ENCODE data around the gene GNPTAB.
"Not testable (repeated sequence)": the region's sequence is repeated elsewhere in the genome, so short reads cannot be mapped to it uniquely, and the experiment has no call there.

The GNPTAB gene

DNA sequence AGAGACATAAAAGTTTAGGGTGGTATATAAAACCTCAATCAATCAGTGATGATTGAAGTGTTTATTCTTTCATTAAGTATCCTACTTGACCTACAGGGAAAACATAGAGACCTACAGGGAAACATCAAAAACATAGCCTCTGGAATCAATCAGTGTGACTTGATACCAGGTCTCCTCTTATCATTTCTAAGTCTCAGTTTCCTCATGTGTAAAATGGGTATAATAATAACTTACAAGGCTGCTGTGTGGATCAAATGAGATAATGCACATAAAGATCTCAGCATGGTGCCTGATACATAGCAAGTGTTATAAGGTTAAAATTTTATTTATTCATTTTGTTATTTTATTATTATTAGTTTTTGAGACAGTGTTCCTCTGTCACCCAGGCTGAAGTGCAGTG lies 22.2 kb upstream of the GNPTAB start:
- DNase-seq (ENCODE audit: low read depth): no peak

DNA sequence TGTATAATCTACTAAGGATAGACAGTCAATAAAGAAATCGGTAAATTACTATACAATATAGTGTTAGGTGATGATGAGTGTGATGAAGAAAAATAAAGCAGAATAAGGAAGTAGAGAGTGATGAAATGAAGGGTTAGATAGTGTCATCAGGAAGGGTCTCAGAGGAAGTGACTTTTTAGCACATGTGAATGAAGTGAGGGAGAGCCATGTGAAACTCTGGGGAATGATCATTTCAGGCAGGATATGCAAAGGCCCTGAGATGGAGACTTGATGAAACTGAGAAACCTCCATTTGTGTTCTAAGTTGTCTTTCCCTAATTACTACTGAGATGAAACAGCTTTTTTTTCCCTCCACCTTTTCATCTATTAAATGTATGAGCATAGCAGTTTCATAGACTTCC lies 19.4 kb upstream of the GNPTAB start:
- DNase-seq (ENCODE audit: low read depth): no peak

DNA sequence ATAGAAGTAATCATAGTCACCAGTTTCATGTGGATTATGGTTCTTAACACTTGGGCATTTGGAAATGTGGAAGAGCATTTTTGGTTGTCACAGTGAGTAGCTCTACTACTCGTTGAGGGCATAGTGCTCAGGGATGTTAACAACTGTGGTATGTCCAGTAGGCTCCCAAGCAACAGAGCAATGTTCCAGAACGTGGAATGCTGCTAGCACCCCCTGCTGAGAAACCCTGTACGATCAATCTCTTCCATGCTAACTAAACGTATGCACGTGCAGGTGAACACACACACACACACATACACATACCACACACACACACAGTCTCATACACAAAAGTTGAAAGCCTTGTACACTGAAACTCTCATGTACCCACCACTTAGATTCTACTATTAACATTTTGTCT lies 16.6 kb upstream of the GNPTAB start:
- no peak for DNase-seq (ENCODE audit: low read depth)

DNA sequence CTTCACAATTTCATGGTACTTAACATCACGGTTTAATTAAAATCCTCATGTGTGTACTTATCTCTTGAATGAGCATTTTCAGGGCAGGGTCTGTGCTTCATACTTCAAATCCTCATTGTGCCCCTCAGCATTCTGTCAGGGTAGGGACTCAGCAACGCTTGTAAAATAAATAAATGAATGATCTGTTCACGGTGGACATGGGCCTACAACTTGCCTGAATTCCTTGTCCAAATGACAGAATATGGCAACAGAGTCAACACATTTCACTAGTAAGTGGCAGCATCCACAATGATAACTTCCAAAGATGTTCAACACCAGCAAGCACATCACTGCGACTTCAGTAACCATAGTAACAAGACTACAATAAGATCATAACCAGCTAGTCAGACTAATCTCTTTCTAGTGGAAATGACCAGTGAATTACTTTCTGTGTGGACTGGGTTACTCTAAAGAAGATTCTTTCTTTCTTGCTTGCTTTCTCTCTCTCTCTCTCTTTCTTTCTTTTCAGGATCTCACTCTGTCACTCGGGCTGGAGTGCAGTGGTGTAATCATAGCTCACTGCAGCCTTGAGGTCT lies 14.5 kb upstream of the GNPTAB start:
- no peak for DNase-seq (ENCODE audit: low read depth)

DNA sequence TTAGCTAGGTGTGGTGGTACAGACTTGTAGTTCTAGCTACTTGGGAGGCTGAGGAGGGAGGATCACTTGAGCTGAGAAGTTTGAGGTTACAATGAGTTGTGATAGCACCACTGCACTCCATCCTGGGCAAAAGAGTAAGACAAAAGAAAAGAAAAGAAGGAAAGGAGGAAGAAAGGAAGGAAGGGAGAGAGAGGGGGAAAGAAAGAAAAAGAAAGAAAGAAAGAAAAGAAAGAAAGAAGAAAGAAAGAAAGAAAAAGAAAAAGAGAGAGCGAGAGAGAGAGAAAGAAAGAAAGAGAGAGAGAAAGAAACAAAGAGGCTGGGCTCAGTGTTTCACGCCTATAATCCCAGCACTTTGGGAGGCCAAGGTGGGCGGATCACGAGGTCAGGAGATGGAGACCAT lies 10.3 kb upstream of the GNPTAB start:
- no peak for DNase-seq (ENCODE audit: low read depth)

DNA sequence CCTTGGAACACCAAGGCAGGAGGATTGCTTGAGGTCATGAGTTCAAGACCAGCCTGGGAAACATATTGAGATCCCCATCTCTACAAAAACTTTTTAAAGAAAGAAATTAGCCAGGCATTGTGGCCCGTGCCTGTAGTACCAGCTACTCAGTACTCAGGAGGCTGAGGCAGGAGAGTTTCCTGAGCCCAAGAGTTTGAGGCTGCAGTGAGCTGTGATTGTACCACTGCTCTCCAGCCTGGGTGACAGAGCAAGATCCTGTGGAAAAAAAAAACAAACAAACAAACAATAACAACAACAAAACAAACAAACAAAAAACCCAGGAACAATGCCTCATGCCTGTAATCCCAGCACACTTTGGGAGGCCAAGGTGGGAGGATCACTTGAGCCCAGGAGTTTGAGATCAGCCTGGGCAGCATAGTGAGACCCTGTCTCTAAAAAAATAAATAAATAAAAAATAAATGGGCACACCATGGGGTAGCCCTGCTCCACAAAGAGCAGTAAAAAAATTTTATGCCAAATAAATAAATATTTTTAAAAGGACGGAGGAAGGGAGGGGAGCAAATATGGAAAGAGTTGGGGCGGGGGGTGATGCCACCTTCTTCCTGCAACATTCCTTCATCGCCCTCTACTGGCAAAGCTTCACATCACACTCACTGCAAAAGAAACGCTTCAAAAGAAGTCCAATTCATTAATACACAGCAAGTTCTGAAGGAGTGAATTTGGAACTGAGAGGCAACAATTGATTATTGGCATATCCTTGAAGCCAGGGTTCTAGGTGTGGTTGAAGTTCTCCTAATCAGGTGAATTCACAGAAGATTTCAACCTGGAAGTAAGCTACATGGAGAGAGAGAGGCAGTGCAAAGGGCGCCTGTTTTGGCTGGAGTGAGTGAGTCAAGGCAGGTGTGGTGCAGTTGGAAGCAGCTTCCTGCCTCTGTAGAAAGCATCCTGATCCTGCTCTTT lies 8.8 kb upstream of the GNPTAB start:
- peak; percentile 43 for DNase-seq (ENCODE audit: low read depth)

DNA sequence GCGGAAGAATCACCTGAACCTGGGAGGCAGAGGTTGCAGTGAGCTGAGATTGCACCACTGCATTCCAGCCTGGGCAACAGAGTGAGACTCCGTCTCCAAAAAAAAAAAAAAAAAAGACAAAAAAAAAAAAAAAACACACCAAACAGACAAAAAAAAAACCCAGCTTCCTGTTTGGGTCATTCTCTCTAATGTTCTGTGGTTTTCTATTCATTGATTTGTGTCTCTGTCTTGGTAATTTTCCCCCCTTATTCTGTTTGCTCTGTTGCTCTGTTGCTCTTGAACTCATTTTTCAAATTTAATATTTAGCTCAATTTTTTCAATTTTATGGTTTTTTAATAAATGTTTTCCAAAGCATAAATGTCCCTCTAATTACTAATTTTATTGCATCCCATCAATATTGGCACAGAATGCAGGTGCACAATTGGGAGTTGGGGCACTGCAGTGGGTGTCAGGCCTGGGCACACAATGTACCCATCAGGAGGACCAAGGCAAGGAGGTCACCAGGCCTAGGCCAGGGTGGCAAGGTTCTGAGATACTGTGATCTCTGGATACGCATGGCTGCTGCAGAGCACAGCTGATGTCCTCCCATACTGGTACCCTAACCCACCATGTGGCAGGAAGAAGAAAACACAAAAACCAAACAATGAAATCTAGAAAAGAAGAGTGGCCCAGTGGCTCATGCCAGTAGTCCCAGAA lies 8.0 kb upstream of the GNPTAB start:
- DNase-seq (ENCODE audit: low read depth): no peak

DNA sequence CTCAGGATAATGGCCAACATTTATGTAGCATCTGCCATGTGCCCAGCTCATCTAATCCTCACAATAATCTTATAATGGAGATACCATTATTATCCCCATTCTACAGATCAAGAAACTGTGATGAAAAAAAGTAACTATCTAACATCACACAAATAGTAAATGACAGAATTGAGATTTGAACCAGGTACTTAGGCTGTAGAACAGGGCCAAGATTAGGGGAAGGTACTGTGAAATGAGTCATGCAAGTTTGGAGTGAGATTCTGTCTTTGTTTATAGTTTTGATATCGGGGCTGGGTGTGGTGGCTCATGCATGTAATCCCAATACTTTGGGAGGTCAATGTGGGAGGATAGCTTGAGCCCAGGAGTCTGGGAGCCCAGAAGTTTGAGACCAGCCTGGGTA lies 1.3 kb upstream of the GNPTAB start:
- DNase-seq (ENCODE audit: low read depth): no peak

DNA sequence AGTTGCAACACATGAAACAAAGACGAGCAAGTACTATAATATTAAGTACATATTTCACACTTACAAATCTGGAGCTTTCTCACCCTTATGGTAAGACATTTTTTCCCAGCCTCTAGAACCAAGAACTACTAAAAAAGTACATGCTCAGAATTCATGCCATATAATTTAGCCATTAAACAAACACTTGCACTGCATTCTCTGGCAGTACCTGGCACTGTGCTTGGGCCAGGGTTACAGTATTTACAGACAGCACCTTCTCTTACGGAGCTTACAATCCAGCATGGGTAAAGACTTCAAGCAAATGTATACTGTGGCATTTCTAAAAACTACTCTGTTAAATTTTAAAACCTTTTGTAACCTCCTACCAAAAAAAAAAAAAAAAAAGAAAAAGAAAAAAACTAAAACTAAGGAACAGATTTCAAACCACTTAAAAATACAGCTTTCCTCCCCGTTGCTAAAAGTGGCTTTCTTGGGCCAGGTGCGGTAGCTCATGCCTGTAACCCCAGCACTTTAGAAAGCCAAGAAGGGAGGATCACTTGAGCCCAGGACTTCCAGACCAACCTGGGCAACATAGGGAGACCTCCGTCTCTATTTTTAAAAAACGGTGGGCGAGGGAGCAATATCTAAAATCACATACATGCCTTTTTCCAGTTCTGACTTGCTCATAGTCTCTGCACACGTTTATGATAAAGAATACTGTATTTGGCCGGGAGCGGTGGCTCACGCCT lies 956 bp downstream of the GNPTAB start:
- DNase-seq (ENCODE audit: low read depth): no peak

DNA sequence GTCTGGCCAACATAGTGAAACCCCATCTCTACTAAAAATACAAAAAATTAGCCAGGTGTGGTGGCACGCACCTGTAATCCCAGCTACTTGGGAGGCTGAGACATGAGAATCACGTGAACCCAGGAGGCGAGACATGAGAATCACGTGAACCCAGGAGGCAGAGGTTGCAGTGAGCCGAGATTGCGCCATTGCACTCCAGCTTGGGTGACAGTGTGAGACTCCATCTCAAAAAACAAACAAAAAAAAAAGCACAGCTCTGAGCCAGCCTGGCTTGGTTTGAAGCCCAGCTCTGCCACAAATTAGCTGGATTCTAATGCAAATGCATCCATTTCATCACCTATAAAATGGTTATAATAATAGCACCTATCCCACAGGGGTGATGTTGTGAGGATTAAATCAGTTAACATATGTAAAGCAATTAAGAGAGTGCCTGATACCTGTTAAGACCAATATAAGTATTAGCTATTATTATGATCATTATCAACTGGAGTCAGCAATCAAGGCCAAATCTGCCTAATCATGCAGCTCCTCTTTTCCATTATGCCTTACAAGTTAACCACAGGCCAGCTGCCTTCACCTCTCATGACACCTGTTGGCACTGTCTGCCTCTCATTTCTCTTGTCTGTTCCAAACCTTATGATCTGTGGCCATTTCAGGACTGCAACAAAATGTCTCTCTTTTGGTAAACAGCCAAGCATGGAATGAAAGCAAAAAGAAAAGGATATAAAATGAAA lies 2.1 kb downstream of the GNPTAB start:
- DNase-seq (ENCODE audit: low read depth): no peak

DNA sequence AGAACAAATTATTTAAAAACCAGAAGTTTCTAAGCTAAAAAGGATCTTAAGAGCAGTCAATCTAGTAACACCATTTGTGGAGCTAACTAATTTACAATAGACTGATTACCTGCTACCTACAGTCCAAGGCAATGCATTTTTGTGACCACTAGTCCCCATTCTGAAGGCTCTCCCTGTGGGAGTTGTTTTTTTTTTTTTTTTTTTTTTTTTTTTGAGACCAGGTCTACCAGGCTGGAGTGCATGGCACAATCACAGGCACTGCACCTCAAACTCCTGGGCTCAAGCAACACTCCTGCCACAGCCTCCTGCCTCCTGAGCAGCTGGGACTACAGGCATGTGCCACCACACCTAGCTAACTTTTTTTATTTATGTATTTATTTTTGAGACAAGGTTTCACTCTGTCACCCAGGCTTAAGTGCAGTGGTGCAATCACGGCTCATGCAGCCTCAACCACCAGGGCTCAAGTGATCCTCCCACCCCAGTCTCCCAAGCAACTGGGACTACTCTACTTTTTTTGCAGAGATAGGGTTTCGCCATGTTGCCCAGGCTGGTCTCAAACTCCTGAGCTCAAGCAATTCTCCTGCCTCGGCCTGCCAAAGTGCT lies 3.9 kb downstream of the GNPTAB start:
- no peak for DNase-seq (ENCODE audit: low read depth)

DNA sequence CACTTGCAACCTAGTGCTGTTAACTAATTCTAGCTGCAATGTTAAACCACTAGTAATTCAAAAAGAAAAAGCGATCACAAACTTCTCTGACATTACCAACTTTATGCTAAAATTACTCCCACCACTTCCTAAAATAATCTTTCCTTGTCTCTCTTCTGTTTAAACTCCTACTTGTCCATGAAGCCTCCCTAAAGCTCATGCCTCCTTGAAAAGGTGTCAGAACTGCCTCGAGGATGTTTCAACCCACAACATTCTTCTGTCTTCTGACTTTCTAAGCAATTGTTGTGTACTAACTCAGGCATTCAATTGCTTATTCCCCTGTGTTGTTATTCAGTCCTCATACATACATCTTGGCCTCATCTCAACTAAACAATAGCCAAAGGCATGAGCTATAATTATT lies 5.9 kb downstream of the GNPTAB start:
- DNase-seq (ENCODE audit: low read depth): no peak

DNA sequence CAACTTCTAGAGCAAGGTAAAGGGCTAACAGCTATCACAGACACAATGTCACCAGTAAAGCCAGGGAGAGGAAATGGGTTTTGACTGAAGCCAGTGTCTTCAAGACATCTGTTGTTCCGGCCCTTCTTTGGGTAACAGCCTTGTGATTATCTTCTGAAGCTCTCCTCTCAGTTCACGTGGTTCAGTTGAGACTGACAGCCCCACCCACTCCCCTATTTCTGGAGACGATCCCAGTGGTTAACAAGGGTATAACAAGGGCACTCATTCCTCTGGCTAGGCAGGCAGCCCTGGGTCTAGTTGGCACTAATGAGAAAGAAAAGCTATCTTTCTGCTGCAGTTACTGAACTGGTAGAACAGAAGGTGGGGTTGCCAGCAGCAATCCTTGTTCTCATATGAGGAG lies 6.9 kb downstream of the GNPTAB start:
- DNase-seq (ENCODE audit: low read depth): peak; percentile 49

DNA sequence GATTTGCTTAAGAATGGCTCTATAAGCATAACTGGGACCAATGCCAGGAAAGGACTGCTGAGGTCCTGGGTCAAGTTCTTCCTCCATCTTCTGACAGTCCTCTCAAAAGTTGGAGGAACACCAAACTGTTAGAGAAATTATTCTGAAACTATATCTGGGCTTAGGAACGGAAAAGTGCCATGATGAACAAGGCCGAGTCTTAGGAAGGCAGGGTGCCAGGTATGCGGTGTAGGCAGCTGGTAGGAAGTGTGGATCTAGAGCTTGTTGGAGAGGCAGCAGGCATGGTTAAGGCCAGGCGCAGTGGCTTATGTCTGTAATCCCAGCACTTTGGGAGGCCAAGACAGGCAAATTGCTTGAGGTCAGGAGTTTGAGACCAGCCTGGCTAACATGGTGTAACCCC lies 7.7 kb downstream of the GNPTAB start:
- no peak for DNase-seq (ENCODE audit: low read depth)

DNA sequence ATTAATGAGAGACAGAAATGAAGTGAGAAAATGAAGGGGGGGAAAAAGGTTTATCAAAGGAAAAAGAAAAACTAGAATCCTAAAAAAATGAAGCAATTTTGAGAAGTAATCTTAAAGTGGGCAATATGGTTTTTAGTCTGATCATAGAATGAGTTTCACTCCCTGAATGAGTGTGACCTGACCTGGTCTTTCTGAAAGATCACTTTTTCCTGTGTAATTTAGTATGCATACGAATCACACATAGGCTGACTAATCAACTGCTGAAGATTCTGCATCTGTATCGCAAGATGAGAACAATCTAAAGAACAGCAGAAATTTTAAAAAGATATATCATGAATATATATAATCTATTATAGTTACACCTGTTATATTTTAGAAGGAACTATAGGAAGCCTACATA lies 11.3 kb downstream of the GNPTAB start:
- DNase-seq (ENCODE audit: low read depth): no peak

DNA sequence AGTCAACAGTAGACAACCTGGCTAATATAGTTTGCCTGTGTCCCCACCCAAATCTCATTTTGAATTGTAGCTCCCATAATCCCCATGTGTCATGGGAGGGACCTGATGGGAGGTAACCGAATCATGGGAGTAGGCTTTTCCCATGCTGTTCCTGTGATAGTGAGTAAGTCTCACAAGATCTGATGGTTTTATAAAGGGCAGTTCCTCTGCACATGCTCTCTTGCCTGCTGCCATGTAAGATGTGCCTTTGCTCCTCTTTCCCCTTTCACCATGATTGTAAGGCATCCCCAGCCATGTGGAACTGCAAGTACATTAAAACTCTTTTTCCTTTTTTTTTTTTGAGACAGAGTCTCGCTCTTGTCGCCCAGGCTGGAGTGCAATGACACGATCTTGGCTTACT lies 12.1 kb downstream of the GNPTAB start:
- not testable (repeated sequence) for DNase-seq (ENCODE audit: low read depth)

DNA sequence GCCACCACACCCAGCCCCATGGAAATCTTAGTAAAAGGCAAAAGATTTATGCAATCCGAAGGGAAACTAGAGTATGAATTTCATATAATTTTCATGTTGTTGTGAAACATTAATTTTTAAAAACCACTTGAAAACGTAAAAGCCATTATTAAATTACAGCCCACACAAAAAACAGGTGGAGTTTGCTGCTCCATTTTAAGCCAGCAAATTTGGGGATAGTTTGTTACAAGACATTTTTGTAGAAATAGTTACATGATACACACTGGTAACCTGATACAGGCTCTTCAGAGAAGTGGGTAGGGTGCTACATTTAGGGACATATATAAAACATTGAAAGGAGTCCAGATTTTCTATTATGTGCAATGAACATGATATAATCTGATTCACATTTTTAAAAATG lies 17.6 kb downstream of the GNPTAB start:
- DNase-seq (ENCODE audit: low read depth): no peak

DNA sequence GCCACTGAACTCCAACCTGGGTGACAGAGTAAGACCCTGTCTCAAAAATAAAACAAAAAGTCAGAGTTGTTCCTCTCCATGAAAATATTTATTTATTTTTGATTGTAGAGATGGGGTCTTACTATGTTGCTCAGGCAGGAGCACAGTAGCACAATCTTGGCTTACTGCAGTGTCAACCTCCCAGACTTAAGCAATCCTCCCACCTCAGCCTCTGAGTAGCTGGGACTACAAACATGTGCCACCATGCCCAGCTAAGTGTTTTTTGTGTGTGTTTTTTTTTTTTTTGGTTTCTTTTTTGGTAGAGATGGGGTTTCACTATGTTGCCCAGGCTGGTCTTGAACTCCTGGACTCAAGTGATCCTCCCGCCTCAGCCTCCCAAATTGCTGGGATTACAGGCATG lies 18.0 kb downstream of the GNPTAB start:
- not testable (repeated sequence) for DNase-seq (ENCODE audit: low read depth)

DNA sequence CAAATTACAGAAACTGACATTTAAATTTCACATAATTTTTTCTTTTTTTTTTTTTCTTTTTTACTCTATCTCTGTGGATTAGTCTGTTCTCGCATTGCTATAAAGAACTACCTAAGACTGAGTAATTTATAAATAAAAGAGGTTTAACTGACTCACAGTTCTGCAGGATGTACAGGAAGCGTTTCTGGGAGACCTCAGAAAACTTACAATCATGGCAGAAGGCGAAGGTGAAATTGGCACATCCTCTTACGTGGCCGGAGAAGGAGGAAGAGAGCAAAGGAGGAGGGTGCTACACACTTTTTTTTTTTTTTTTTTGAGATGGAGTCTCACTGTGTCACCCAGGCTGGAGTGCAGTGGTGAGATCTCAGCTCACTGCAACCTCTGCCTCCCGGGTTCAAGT lies 19.4 kb downstream of the GNPTAB start:
- not testable (repeated sequence) for DNase-seq (ENCODE audit: low read depth)

DNA sequence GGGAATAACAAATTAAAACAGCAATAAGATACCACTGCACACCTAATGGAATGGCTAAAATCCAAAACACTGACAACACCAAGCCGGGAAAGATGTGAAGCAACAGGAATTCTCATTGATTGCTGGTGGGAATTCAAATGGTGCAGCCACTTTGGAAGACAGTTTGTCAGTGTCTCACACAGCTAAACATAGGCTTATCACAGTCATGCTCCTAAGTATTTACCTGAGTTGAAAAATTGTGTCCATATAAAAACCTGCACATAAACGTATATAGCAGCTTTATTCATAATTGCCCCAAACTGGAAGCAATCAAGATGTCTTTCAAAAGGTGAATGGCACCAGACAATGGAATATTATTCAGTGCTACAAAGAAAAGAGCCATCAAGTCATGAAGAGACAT lies 21.6 kb downstream of the GNPTAB start:
- DNase-seq (ENCODE audit: low read depth): no peak

DNA sequence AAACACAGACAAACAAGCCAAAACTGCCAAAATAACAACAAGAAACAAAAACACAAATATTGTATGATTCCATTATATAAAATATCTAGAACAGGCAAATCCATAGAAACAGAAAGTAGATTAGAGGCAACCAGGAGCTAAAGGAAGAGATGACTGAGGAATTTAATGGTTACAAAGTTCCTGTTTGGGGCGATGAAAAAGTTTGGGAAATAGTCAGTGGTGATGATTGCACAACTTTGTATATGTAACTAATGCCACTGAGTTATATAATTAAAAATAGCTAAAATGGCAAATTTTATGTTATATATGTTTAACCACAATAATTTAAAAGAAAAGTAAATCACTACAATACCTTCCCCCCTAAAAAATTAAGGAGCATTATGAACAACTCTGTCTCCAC lies 24.5 kb downstream of the GNPTAB start:
- no peak for DNase-seq (ENCODE audit: low read depth)
